ENCODE results near the gene AFTPH. TPM values are rescaled to one million over a fixed set of nuclear protein-coding genes. Genes with fewer than 3 reads are reported as not detected.

AFTPH gene
- total RNA-seq, 1 donor from 2014 or later, result 32.2 TPM

- no peaks in the 10 kb centered on the region for H3K79me2 ChIP-seq (ENCODE audit: low read depth)
- no peaks in the 10 kb centered on the region for H3K36me3 Mint-ChIP-seq
- no peaks in the 10 kb centered on the region for H3F3A ChIP-seq (ENCODE audit: low read depth)
- H3K9ac ChIP-seq, result no peak overlapping the region
- H3K4me3 ChIP-seq, result no peak overlapping the region
- H3K4me2 ChIP-seq, result no peak overlapping the region
- no peak overlapping the region for H3K27ac Mint-ChIP-seq
- H3K36me3 ChIP-seq, result no peaks in the 10 kb centered on the region
- no peak overlapping the region for H3K27ac ChIP-seq
- no peak overlapping the region for H2AFZ ChIP-seq (replicated peaks)
- TF ChIP-seq EZH2 (IDR thresholded peaks at IDR 0.05) (no peak), EZH2phosphoT487 (IDR thresholded peaks at IDR 0.05) (no peak), CTCF (IDR thresholded peaks at IDR 0.05) (no peak)
- H3K27me3 Mint-ChIP-seq (ENCODE audit: insufficient read depth, low read depth), result no peaks in the 10 kb centered on the region
- H3K4me1 ChIP-seq, result no peaks in the 10 kb centered on the region
- H3K4me1 Mint-ChIP-seq, result no peaks in the 10 kb centered on the region
- no peaks in the 10 kb centered on the region for H3K9me3 Mint-ChIP-seq
- H3K9me3 ChIP-seq (ENCODE audit: low read depth), result no peaks in the 10 kb centered on the region
- DNase-seq (ENCODE audit: low spot score), result no peak
- H3K4me3 Mint-ChIP-seq, result no peak overlapping the region
- no peaks in the 10 kb centered on the region for H4K20me1 ChIP-seq (ENCODE audit: low read depth)
- no peaks in the 10 kb centered on the region for H3K27me3 ChIP-seq
Measured at GRCh38 chr2:64498438-64498837, 25.7 kb upstream of the AFTPH start.

DNA sequence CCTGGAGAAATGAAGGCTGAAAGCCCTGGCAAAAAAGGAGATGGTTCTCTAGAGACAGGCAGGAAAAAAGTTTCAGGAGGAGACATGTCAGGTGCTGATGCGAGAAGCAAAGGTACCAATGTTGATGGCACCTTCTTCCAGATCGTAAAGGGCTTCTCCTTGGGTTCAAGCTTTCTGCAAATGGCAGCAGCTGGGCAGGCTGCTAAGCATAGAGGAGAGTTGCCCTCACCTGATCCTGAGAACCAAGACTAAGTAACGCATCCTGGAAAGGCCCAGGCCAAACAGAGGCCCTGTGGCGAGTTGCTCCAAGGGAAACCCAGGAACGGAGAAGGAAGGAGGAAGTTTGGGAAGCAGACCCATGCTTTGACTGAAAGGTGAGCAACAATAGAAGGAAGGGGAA lies 23.6 kb upstream of the AFTPH start:
- peaks cover 2% of the 10 kb centered on the region for H3K27me3 Mint-ChIP-seq (ENCODE audit: insufficient read depth, low read depth)
- TF ChIP-seq EZH2phosphoT487 (IDR thresholded peaks at IDR 0.05) (no peak), CTCF (IDR thresholded peaks at IDR 0.05) (no peak), EZH2 (IDR thresholded peaks at IDR 0.05) (no peak)
- no peaks in the 10 kb centered on the region for H3K4me1 Mint-ChIP-seq
- H3K36me3 ChIP-seq, result no peaks in the 10 kb centered on the region
- H2AFZ ChIP-seq (replicated peaks), result no peak overlapping the region
- no peaks in the 10 kb centered on the region for H4K20me1 ChIP-seq (ENCODE audit: low read depth)
- no peak overlapping the region for H3K4me2 ChIP-seq
- H3K9me3 ChIP-seq (ENCODE audit: low read depth), result no peaks in the 10 kb centered on the region
- H3F3A ChIP-seq (ENCODE audit: low read depth), result no peaks in the 10 kb centered on the region
- H3K9ac ChIP-seq, result no peak overlapping the region
- no peak for DNase-seq (ENCODE audit: low spot score)
- H3K36me3 Mint-ChIP-seq, result no peaks in the 10 kb centered on the region
- H3K9me3 Mint-ChIP-seq, result no peaks in the 10 kb centered on the region
- no peaks in the 10 kb centered on the region for H3K79me2 ChIP-seq (ENCODE audit: low read depth)
- H3K27ac ChIP-seq, result no peak overlapping the region
- H3K4me3 Mint-ChIP-seq, result no peak overlapping the region
- H3K27me3 ChIP-seq, result no peaks in the 10 kb centered on the region
- no peak overlapping the region for H3K4me3 ChIP-seq
- H3K4me1 ChIP-seq, result no peaks in the 10 kb centered on the region
- H3K27ac Mint-ChIP-seq, result no peak overlapping the region

DNA sequence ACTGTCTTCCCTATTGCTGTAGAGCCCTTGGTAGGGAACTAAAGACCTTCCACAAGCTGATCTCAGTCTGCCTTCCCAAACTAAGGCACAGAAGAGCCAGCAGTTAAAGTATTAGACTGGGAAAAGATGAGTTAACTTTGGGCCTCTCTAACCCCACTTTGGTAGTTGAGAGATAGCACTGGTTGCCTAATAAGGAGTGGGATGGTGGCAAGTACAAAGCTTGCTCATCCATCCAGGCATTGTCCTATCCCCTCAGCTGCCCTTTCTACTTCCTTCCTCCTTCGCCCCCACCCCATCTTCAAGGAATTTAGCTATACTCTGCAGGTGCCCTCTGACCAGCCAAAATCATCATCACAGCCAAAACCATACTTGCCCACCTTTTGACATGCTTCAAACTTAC lies 22.2 kb upstream of the AFTPH start:
- H2AFZ ChIP-seq (replicated peaks), result no peak overlapping the region
- Mint-ChIP-seq H3K4me1 (no peaks in the 10 kb centered on the region), H3K36me3 (no peaks in the 10 kb centered on the region), H3K27ac (no peak overlapping the region), H3K9me3 (no peaks in the 10 kb centered on the region), H3K4me3 (no peak overlapping the region), H3K27me3 (ENCODE audit: insufficient read depth, low read depth) (peaks cover 2% of the 10 kb centered on the region)
- no peaks in the 10 kb centered on the region for H4K20me1 ChIP-seq (ENCODE audit: low read depth)
- H3K27me3 ChIP-seq, result no peaks in the 10 kb centered on the region
- no peak for TF ChIP-seq CTCF (IDR thresholded peaks at IDR 0.05)
- no peak for TF ChIP-seq EZH2 (IDR thresholded peaks at IDR 0.05)
- no peak for TF ChIP-seq EZH2phosphoT487 (IDR thresholded peaks at IDR 0.05)
- no peak for DNase-seq (ENCODE audit: low spot score)
- H3F3A ChIP-seq (ENCODE audit: low read depth), result no peaks in the 10 kb centered on the region
- no peaks in the 10 kb centered on the region for H3K9me3 ChIP-seq (ENCODE audit: low read depth)
- H3K27ac ChIP-seq, result no peak overlapping the region
- H3K4me3 ChIP-seq, result no peak overlapping the region
- H3K4me1 ChIP-seq, result no peaks in the 10 kb centered on the region
- no peak overlapping the region for H3K9ac ChIP-seq
- no peak overlapping the region for H3K4me2 ChIP-seq
- no peaks in the 10 kb centered on the region for H3K79me2 ChIP-seq (ENCODE audit: low read depth)
- H3K36me3 ChIP-seq, result no peaks in the 10 kb centered on the region

DNA sequence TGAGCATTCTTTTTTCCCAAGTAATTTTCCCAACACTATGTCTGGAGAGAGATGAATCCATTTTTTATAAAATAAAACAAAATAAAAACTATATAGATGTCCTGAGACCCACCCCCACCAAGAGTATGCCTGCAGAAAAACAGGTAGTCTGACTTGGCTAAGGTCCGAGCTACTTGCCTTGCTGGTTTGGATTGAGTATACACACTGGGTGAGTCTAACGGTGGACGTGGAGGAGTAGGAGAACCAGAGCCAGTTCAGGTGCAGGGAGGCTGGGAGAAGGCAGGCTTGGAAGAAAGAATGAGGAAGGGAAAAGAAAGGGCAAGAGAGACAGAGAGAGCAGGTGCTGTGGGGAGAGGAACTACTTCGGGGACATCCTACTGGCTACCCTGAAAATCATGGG lies 21.3 kb upstream of the AFTPH start:
- H3K9me3 Mint-ChIP-seq, result no peaks in the 10 kb centered on the region

More for the DNA sequence above, 21.3 kb upstream of the AFTPH start:
- TF ChIP-seq CTCF (IDR thresholded peaks at IDR 0.05), result no peak
- no peak for TF ChIP-seq EZH2 (IDR thresholded peaks at IDR 0.05)
- TF ChIP-seq EZH2phosphoT487 (IDR thresholded peaks at IDR 0.05), result no peak
- Histone ChIP-seq H3K27me3 (no peaks in the 10 kb centered on the region), H4K20me1 (ENCODE audit: low read depth) (no peaks in the 10 kb centered on the region), H3K4me2 (no peak overlapping the region), H3K27ac (no peak overlapping the region), H3F3A (ENCODE audit: low read depth) (no peaks in the 10 kb centered on the region), H3K36me3 (no peaks in the 10 kb centered on the region), H3K79me2 (ENCODE audit: low read depth) (no peaks in the 10 kb centered on the region), H3K9me3 (ENCODE audit: low read depth) (no peaks in the 10 kb centered on the region), H3K4me1 (no peaks in the 10 kb centered on the region), H3K9ac (no peak overlapping the region), H3K4me3 (no peak overlapping the region), H2AFZ (replicated peaks) (no peak overlapping the region)
- H3K4me3 Mint-ChIP-seq, result no peak overlapping the region
- no peaks in the 10 kb centered on the region for H3K4me1 Mint-ChIP-seq
- H3K27ac Mint-ChIP-seq, result no peak overlapping the region
- peaks cover 2% of the 10 kb centered on the region for H3K27me3 Mint-ChIP-seq (ENCODE audit: insufficient read depth, low read depth)
- H3K36me3 Mint-ChIP-seq, result no peaks in the 10 kb centered on the region
- no peak for DNase-seq (ENCODE audit: low spot score)
